AG04449 (cell line): ENCODE measurements around the gene TERT.

Experiments
- CTCF ChIA-PET: fragments of 350-600 bp; formaldehyde crosslinking; extraction: SDS; loops from one replicate; lab custom pipeline; 2021; ENCODE audit warnings: antibody characterized with exemption; lab: Yijun Ruan, JAX
- POLR2A ChIA-PET: fragments of 400-600, 350-600 bp; formaldehyde crosslinking; extraction: SDS; loops from one replicate; lab custom pipeline; 2020; ENCODE audit warnings: antibody characterized with exemption, inconsistent platforms; lab: Yijun Ruan, JAX
- DNase-seq: peaks from one replicate; pipeline ENCODE4 v3.0.0-alpha.2; 2010; ENCODE audit warnings: low read depth, low spot score
- H3K4me3 ChIP-seq: 2 replicates; pipeline ENCODE4 v1.5.1; 2011; ENCODE audit warnings: low read depth, mild to moderate bottlenecking, control low read depth, low read length
- CTCF ChIP-seq: IDR thresholded peaks from one replicate; pipeline ENCODE4 v1.5.1; 2011; ENCODE audit warnings: mild to moderate bottlenecking, moderate library complexity, low read length, control low read depth, inconsistent platforms; ENCODE audit not compliant: insufficient read depth; ENCODE audit errors: missing control alignments

Gene TERT

DNA sequence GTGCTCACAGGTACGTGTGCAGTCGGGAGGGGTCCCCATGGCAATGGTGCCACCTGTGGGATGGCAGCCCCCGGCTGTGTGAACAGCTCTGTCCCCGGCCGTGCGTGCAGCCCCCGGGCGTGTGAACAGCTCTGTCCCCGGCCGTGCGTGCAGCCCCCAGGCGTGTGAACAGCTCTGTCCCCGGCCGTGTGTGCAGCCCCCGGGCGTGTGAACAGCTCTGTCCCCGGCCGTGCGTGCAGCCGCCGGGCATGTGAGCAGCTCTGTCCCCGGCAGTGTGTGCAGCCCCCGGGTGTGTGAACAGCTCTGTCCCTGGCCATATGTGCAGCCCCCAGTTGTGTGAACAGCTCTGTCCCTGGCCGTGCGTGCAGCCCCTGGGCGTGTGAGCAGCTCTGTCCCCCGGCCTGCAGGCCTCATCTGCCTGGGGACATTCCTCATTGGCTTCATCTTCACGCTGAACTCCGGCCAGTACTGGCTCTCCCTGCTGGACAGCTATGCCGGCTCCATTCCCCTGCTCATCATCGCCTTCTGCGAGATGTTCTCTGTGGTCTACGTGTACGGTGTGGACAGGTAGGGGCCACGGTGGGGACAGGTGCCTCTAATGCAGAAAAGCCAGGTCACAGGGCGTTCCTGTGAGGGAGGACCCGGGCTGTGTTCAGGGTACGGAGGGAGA is 75.6 kb downstream of the TERT start:
- ChIA-PET POLR2A (interaction anchor here (0.7 kb wide), 1 partner anchor 9 kb away, joined by 3 read pairs; no protein-coding TSS in a partner anchor), CTCF (no interaction called here)
- H3K4me3 ChIP-seq: no peak overlapping the region

DNA sequence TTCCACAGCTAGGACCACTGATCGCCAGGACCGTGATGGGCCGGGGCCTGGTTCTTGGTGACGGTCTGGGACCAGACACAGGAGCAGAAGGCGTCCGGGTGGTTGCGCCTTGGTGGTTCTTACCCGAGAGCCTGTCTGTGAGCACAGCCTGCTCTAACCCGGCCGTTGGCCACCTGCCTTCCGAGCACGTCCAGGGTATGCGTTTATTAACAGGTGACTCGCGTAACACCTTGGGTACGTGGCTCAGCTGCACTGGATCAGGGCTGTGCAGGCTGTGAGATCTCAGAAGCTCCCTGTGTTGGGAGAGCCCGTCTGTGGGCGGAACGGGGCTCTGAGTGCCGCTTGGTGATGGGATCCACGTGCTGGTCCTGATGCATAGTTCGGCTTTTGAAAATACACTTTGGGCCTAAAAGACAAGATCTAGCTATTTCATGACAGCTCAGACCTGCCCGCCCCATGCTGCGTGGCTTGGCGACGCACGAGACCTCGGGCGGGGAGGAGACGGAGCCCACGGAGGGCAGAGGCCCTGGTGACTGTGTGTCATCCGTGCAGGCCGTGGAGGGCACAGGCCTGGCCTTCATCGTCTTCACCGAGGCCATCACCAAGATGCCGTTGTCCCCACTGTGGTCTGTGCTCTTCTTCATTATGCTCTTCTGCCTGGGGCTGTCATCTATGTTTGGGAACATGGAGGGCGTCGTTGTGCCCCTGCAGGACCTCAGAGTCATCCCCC is 76.4 kb downstream of the TERT start:
- no peak for DNase-seq
- H3K4me3 ChIP-seq: no peak overlapping the region
- POLR2A ChIA-PET: interaction anchor here (0.7 kb wide), 1 partner anchor 10 kb away, joined by 3 read pairs; no protein-coding TSS in a partner anchor
- no peak for TF ChIP-seq CTCF
- CTCF ChIA-PET: no interaction called here

More for the DNA sequence above, 75.6 kb downstream of the TERT start:
- no peak for TF ChIP-seq CTCF
- no peak for DNase-seq

DNA sequence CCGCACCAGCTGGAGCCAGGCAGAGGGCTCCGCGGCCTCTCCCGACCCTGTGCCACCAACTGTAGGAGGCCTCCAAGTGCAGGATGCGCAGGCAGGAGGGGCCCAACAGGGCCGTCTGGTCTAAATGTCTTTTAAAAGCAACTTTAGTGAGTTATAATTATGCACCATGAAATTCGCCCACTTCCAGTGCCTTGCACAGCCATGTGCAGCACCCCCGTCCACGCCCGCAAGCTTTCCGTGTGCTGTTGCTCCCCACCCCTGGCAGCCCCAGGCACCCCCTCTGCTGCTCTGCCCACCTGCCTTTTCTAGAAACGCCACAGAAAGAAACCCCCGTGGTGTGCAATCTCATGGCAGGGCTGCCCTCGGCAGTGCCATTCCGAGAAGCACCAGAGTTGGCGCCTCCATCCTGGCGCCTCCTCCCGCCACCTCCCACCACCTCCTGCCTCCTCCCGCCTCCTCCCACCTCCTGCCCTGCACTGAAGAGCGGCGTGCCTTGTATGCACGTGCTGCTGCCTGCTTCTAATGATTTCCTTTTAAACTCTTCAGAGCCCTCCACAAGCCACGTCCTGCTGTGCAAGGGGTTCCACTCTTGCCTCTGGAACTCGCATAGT is 77.2 kb downstream of the TERT start:
- TF ChIP-seq CTCF: no peak
- DNase-seq: no peak
- ChIA-PET CTCF (no interaction called here), POLR2A (no interaction called here)
- no peak overlapping the region for H3K4me3 ChIP-seq

DNA sequence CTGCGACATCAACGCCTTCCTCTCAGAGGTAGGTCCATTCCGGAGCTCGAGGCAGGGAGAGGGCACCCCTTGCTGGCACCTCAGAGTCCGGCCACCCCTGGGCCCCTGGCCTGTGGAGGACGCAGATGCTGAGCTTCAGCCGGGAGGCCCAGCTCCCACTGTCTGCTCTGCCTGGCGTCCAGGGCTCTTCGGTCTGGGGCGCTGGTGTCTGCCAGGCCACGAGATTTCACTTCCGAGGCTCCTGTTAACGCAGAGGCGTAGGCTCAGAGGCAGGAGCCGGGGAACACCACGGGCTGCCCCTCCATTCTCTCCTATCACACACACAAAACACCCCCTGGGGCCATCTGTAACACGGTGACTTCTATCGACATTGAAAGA is 78.0 kb downstream of the TERT start:
- CTCF ChIA-PET: no interaction called here

DNA sequence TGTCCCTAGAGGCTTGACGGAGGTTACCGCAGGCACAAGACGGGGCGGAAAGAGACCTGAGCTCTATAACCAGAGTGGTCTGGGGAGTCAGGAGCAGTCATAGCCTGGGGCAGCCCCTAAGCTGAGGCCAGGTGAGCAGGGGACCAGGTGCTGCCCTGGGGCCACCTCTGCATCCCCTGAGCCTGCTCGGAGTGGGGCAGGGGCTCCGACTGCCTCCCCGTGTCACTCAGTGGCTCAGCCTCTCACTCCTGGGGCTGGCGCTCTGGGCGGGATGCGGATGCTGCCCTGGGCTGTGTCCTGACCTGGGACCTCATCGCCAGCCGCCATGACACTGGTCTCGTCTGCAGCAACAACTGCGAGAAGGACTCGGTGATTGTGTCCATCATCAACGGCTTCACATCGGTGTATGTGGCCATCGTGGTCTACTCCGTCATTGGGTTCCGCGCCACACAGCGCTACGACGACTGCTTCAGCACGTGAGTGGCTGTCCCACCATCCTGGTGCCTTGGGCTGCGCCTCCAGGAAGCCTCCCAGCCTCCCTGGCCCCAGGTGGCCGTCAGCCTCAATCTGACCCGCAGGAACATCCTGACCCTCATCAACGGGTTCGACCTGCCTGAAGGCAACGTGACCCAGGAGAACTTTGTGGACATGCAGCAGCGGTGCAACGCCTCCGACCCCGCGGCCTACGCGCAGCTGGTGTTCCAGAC is 78.5 kb downstream of the TERT start:
- ChIA-PET CTCF (no interaction called here), POLR2A (no interaction called here)
- DNase-seq: no peak
- no peak for TF ChIP-seq CTCF
- H3K4me3 ChIP-seq: no peak overlapping the region

More for the DNA sequence above, 78.0 kb downstream of the TERT start:
- H3K4me3 ChIP-seq: no peak overlapping the region
- no peak for TF ChIP-seq CTCF
- POLR2A ChIA-PET: no interaction called here
- no peak for DNase-seq
